Putamen (tissue), 1 donor: ENCODE data around the gene ANKRD9.
"Not testable (repeated sequence)": the region's sequence is repeated elsewhere in the genome, so short reads cannot be mapped to it uniquely, and the experiment has no call there.

Experiments
- DNase-seq: peaks from one replicate; pipeline ENCODE4 v3.0.0-alpha.2; 2016; ENCODE audit warnings: low spot score

Gene ANKRD9, protein sequence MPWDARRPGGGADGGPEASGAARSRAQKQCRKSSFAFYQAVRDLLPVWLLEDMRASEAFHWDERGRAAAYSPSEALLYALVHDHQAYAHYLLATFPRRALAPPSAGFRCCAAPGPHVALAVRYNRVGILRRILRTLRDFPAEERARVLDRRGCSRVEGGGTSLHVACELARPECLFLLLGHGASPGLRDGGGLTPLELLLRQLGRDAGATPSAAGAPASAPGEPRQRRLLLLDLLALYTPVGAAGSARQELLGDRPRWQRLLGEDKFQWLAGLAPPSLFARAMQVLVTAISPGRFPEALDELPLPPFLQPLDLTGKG

GRCh38 chr14:102509746-102510615 lies at the start of gene ANKRD9:
Gene ANKRD9 (minus strand): TSS chr14:102509776. CDS start chr14:102507889, 1,887 bp downstream.
- peak; percentile 81 for DNase-seq

- no peak for DNase-seq
Measured at GRCh38 chr14:102558556-102558955, 49.0 kb upstream of the ANKRD9 start.

- DNase-seq = no peak
Measured at GRCh38 chr14:102557434-102558226, 48.1 kb upstream of the ANKRD9 start.

DNA sequence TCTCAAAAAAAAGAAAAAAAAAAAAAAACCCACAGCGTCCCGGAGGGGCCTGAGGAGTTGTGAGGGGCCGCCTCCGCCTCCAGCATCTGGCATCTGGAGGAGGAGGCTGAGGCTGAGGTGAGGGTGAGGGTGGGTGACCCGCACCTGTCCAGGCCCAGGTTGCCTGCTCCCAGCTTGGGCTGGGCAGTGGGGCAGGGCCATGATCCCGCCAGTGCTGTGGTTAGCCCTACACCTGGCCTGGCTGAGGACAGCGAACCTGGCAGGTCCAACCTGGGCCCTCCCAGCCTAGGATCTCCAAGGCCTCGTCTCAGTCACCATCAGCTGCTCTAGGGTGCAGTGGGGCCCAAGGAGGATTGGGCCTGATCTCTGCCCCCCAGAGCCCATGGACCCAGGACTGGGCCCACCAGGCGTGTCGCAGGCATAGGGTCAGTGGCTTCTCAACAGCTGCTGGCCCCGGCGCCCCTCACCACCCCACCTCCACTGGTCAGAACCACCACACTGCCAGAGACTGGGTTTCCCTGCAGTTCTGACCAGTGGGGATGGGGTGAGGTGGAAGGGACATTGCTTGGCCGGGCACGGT lies 46.6 kb upstream of the ANKRD9 start:
- no peak for DNase-seq

DNA sequence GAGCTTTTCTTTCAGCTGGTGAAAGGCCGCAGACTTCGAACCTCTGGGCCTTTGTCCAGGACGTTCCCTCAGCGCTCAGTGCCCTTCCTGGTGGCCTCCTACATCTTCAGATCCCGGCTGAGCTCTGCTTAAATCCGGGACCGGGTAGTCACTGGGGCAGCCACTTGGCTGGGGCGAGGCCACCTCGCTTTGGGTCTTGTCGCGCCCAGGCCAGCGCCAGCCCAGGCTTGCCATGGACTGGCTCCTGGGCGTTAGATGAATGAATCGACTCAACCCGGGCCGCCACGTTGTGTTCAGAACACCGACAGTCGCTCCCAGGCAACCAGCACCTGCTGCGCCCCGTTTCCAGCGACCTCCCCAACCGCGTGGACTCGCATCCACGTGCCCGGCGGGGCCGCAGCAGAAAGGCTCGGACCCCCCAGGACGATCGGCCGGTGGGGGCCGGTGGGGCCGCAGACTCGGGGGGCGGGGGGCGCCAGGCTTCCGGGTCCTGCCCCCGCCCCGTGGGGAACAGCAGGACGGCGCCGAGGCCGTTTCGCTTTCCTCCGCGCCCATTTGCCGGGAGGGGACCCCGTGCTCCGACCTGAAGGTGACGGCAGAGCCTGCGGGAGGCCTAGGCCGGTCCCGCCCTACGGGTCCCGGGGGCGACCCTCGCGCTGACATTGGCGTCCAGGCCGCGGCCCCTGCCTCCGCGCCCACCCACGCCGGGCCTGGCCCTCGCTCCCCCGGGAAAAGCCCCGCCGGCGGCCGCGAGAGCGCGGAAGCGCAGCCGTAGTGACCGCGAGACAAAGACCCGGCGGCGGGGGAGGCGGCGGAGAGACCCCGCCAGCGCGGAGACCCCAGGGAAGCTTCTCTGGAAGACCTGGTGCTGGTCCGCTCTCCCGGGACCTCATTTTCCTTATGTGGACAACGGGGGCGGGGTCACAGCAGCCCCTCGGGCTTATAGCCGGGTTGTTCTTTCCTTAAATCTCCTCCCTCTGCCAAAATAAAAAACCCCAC lies 45.5 kb upstream of the ANKRD9 start:
- DNase-seq = no peak

GRCh38 chr14:102551995-102552705 lies 42.6 kb upstream of the ANKRD9 start:
- DNase-seq = no peak

DNA sequence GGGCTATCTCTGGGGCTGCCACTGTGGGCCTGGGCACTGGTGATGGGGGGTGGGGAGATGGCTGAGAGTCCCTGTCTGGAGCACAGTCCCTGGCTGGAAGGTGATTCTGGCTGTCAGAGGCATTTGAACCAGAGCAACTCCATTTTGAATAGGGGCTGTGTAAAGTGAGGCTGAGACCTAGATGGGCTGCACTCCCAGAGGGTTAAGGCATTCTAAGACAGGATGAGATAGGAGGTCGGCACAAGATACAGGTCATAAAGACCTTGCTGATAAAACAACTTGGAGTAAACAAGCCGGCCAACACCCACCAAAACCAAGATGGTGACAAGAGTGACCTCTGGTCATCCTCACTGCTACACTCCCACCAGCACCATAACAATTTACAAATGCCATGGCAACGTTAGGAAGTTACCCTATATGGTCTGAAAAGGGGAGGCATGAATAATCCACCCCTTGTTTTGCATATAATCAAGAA lies 41.4 kb upstream of the ANKRD9 start:
- not testable (repeated sequence) for DNase-seq

- no peak for DNase-seq
Measured at GRCh38 chr14:102548616-102549240, 39.2 kb upstream of the ANKRD9 start.

DNA sequence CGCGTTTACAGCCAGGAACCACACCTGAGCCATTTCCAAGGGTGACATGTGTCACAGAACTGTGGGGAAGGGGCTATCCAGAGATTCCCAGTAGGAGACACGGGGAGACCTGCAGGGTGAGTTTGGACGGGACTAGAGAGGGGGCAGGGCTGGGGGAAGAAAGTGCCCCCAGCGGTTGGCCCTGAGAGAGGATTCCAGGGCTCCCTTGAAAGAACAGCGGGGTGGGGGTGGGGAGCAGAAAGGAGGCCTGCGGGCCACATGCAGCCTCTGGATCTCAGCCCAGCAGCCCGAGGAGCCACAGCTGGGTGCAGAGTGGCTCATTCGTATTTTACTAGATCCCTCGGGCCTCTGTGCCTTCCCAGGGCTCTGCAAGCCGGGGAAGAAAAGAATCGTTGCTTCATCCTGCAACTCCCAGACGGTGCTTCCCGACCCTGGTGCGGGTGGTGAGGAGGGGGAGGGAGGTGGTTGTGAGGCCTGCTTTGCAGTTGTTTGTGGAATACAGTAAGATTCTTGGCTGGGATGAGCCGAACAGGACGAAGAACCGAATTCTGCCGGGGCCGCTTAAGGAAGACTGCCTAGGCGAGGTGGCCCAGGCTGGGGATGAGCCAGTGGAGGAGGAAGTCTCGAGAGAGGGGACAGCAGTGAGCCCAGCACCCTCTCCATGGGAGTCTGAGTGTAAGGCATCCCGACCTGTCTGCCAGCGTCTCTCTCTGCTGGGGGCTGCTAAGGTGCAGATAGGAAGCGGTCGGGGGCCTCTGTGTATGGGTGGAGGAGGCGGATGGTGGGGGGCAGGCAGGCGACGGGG lies 36.1 kb upstream of the ANKRD9 start:
- no peak for DNase-seq

GRCh38 chr14:102544747-102545460 lies 35.3 kb upstream of the ANKRD9 start:
- DNase-seq = no peak

- DNase-seq = no peak
Measured at GRCh38 chr14:102544046-102544746, 34.6 kb upstream of the ANKRD9 start.

DNA sequence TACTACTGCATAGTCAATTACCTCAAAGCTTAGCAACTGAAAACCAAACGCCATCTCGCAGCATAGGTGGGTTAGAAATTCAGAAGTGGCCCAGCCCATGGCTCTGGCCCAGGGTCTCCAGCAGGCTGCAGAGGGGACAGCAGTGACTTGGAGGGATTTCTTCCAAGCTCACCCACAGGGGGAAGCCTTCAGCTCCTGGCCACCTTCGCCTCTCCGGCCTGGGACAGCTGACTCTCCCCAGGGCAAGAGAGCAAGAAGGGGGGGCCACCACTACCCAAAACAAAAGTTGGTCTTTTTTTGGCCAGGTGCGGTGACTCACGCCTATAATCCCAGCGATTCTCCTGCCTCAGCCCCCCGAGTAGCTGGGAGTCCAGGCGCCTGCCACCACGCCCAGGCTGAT lies 32.2 kb upstream of the ANKRD9 start:
- DNase-seq = no peak

GRCh38 chr14:102541029-102541491 lies 31.5 kb upstream of the ANKRD9 start:
- not testable (repeated sequence) for DNase-seq

DNA sequence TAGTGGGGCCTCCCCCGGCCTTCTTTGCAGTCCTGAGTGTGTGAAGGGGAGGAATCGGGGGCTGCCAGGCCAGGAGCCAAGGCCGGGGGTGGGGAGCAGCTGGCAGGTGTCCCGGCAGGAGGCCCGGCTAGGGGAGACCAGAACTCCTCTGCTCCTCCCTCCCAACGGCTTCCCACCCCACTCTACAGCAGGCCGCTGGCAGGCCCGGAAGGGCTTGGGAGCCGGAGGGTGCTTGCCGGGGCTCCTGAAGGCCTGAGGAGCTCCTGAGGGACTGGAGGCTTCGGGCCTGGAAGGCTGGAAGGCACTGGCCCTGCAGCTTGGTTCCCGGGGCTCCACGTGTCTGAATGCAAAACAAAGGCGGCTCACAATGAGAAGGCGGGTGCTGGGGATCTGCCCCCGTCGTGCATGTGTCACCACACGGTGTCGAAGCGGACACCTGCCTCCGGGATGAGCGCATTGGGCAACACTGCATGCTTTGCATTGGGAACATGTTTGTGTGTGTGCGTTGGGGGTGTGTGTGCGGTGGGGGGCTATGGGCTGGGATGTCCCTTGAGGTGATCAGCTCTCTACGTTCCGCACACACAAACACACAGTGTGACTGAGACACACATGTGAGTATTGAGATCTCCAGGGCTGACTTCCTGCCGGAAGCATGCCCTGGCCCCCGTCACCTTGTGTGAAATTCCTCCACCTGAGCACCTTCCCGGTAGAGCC lies 30.9 kb upstream of the ANKRD9 start:
- no peak for DNase-seq

- no peak for DNase-seq
Measured at GRCh38 chr14:102539544-102540314, 30.2 kb upstream of the ANKRD9 start.
